ENCODE measurements around the gene INTS3.

Gene INTS3

DNA sequence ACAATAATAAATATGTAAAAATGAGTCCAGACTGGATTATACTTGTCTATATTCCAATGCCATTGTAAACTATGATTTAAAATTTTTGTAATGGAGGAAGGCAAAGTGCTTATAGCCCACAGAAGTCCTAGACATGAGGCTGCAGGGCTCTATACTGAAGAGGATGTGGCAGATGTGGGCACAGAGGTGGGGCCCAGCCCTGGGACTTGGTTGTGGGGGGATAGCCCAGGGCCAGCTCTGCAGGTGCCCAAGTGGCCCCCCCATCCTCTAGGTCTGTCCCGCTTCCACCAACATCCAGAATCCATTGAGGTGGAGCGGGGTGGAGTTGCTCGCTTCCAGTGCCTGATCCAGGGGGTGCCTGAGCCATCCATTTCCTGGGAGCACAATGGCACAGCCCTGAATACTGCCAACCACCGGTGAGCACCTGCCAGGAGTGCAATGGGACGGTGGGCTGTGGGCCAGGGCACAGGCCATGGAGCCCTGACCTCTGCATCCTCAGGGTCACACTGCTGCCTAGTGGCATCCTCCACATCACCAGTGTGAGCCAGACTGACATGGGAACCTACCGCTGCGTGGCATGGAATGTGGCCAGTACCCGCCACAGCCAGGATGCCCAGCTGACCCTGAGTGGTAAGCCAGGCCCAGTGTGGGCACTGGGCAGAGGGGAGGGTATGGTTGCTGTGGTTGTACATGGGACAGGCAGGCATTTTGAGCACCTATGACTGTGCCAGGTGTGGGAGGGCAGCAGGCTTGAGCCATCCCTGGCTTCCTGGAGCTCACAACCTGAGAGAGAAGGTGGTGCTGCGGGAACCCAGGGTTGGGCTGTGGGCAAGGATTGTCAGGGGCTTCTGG lies 68.3 kb downstream of the INTS3 start:
- DNase-seq (ENCODE audit: low read depth in 2 of 2), result no peak

DNA sequence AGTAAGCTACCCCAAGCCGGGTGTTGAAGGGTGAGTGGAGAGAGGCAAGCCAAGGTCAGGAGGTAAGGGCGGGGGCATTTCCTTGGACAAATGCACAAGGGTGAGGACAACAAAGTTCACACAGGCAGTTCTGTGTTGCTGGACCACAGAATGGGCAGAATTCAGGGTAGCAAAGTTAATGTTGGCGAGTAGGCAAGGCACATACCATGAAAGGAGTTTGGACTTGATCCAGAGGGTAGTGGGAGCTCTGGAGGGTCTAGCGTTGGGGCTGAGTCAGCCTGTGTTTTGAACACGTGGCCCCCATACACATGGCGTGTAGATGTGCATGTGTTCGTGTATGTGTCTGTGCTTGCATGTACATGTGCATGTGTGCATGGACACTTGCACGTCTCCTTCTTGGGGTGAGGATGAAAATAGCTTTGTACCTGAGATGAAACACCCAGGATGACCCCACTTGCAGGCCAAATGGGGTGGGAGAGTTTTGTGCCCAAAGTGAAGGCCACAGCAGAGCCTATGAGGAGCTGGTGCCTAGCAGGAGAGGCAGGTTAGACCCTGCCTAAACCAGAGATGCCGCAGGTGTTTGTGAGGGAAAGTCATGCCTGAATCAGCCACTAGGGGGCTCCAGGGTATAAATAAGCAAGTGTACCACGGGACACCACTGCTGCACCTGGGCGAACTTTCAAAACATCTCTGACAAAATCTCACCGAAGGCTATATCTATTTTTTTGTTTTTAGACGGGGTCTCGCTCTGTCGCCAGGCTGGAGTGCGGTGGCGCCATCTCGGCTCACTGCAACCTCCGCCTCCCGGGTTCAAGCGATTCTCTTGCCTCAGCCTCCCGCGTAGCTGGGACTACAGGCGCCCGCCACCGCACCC lies 69.2 kb downstream of the INTS3 start:
- DNase-seq (ENCODE audit: low read depth in 2 of 2), result peak; percentile 40 to 67

DNA sequence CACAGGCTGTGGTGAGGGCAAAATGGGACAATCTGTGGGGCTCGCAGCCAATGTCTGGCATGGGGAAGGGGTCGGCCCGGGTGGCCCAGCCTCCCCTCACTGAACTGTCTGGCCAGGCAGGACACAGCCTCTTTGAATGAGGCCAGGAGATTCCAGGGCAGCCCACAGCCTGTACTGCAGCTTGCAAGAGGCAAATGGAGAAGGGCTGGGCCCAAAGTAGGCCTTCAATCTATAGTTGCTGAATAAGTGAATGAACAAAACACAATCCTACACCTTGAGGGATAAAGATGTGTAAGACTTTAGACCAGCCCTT lies 70.6 kb downstream of the INTS3 start:
- DNase-seq (ENCODE audit: low read depth in 2 of 2), result no peak

DNA sequence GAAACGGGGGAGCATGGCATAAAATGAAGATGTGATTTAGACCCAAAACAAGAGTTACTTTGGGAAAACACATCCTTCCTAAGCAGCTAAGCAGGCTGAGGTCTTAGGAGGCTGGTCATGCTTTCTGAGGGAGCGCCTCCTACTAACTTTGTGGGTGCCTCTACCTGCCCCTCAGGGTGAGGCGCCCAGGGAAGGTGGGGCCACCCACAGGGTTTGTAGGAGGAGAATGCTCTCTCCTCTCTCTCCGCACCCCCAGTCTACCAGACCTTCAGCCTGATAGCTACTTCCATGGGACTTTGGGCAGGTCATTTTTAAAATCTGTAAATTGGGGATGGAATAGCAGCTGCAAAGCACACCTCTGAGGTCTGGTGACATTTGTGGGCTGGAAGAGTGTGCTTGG lies 71.2 kb downstream of the INTS3 start:
- DNase-seq (ENCODE audit: low read depth in 2 of 2), result no peak

DNA sequence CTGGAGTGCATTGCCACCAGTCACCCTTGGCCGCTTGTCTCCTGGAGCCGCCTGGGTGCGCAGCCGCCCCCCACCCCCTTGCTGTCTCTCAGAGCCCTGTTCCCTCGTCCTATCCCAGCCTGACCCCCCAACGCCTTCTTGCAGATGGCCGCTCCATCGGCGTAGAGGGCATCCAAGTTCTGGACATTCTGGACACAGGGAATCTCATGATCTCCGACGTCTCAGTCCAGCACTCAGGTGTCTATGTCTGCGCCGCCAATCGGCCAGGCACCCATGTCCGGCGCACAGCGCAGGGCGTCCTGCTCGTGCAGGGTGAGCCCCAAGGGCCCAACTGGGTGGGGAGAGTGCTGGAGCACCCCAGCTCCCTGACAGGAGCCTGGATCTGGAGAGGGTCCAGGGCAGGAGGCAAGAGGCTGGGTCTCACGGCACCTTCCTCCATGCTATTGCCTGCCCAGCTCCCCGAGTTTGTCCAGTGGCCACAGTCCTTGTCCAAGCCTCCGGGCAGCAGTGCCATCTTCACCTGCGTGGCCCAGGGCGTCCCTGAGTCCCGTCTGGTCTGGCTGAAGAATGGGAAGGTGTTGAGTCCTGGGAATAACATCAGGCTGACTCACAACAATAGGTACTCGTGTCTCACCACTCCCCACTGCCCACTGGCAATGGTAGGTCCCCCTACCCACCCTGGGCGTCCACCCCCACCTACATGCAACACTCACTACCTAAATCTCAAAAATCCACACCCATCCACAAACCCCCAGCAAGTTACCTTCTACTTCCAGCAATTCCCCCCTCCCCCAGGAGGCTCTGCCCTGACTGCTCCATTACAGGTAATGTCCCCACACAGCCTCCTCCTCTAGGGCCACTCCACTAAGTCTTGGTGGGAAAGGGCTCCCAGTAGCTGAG lies 72.0 kb downstream of the INTS3 start:
- no peak for DNase-seq (ENCODE audit: low read depth in 2 of 2)

DNA sequence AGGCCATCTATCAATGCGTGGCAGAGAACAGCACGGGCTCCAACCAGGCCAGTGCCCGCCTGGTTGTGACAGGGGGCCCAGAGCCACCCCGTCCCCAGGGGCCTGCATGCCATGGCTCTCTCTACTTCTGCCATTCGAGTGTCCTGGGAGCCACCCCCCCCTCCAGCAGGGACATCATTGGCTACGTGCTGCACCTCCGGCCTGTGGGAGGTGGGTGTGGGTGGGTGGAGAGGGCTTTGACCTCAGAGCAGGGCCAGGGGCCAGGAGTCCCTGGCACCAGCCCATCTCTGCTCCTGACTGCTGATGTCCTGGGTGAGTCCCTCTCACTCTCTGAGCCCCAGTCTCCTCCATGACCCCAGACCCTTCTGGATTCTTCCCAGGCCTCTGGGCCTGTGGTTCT lies 72.7 kb downstream of the INTS3 start:
- no peak for DNase-seq (ENCODE audit: low read depth in 2 of 2)

DNA sequence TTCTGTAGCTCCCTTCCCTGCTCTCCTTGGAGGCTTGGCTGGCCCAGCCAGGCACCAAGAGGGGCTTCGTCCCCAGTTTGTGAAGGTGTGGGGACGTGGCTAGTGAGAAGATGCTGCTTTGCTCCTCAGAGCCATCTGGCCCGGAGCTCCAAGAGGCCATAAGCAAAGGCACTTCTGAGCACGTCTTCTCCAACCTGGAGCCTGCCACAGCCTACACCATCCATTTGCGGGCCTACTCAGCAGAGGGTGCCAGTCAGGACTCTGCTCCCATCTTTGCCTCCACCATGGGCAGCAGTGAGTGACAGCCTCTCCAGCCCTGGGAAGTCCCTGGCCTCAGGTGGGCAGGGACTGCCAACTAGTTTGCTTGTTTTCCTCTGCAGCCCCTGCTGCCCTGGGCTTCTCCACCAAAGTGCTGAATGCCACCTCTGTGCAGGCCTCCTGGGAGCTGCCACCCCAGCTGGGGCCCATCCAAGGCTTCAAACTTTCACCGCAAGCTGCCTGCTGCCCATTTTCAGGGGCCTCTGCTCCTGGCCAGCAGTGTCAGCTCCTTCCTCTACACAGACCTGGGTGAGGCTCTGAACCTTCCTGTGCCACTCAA lies 73.3 kb downstream of the INTS3 start:
- no peak for DNase-seq (ENCODE audit: low read depth in 2 of 2)

DNA sequence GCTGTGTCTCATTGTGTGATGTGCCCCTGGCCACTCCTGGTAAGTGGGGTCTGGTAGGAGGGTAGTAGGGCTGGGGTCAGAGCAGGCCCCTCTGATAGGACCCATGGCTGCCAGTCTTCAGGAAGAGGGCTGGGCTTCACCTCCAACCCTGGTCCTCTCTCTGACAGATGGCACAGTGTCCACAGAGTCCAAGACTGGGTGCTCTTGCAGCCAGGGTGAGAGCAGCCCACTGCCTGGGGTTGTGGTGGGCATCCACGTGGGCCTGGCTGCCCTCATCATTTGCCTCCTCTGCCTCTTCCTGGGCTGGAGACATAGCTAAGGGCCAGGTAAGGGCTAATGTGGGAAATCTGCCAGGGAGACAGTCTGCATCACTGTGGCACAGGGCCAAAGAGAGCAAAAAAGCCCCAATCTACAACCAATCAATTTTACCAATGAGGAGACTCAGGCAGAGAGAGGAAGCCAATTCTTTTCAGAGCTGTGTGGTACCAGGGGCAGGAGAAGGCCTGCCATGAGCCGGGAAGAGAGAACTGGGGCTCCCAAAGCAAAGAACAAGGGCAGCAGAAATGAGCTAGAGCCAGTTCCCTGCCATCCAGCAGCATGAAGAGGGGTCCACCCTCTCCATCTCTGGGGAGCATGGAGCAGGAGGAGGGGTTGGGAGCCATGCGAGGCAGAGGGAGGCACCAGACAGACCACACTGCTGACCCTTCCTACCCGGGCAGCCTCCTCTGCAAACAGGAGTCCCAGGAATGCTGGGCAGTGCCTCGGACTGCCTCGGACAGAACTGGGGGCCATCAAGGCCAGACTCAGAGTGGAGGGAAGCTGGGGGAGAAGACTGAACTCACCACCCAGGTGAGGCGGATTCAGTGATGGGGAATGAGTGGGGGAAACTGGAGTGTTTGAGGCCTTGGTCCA lies 74.2 kb downstream of the INTS3 start:
- no peak for DNase-seq (ENCODE audit: low read depth in 2 of 2)

DNA sequence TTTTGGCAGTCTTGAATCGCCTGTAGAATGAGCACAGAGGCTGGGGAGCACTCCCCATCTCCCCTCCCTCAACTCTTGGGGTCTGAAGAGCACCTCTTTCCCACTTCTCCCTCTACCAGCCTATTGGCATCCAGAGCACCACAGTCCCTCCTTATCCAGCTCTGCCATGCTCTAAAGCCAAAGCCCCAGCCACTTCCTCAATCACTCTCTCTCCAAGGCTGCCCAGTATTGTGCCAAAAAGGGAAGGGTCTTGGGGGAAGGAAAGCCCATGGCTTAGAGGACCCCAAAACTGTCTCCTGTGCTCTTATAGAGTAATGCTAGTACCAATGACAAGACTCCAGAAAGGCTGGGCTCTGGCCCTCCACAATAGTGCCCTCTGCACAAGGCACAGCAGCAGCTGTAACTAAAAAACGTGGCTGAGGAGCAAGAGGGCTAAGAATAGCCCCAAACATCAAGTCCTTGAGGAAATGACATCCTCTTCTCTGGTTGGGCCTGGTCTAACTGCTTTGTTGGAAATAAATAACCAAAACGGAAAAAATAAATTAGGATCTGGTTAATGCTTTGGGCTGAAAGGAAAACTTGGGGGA lies 75.7 kb downstream of the INTS3 start:
- DNase-seq (ENCODE audit: low read depth in 2 of 2), result no peak

DNA sequence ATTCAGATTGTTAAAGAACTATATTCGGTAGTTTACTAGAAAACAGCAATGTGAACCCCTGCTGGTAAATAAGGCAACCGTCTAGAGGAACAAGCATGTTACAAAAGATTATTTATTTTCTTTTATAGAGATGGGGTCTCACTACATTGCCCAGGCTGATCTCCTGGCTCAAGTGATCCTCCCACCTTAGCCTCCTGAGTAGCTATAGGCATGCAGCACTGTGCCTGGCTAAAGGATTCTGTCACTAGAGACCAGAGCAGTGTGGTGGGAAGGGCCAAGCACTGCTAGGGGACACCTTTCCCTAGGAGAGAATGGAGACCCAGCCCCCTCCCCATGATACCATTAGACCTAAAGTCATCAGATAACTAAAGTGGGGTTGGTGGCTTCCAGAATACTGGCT lies 76.3 kb downstream of the INTS3 start:
- no peak for DNase-seq (ENCODE audit: low read depth in 2 of 2)

DNA sequence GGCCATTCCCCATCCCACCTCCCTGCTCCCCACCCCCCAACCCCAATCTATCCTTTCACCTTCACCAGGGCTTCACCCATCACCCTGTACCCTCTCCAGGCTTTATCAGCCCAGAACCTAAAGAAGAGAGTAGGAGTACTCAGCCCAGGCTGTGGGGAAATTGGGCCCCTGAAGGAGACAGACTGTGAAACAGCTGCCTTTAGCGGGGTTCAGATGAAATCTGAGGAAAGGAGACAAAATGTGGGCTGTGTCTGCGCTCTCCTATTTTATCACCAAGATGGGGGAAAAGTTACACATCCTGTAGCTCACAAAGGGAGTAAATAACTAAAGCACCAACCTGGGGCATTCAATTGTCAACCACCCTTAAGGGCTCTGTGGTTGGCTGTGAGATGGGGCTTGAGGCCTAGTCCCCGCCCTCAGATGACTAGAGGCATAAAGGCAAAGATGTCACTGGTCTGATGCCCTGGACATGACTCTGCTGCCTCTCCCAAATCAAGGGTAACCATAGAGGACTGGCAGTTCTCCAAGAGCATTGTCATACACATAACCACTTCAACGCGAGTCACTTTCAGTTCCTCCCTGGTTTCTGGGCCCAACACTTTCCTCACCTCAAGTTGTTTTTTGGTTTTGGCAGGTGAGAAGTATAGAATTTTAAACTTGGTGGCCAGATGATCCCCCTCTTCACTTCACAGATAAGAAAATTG lies 77.3 kb downstream of the INTS3 start:
- DNase-seq (ENCODE audit: low read depth in 2 of 2), result peak; percentile 23 to 44

DNA sequence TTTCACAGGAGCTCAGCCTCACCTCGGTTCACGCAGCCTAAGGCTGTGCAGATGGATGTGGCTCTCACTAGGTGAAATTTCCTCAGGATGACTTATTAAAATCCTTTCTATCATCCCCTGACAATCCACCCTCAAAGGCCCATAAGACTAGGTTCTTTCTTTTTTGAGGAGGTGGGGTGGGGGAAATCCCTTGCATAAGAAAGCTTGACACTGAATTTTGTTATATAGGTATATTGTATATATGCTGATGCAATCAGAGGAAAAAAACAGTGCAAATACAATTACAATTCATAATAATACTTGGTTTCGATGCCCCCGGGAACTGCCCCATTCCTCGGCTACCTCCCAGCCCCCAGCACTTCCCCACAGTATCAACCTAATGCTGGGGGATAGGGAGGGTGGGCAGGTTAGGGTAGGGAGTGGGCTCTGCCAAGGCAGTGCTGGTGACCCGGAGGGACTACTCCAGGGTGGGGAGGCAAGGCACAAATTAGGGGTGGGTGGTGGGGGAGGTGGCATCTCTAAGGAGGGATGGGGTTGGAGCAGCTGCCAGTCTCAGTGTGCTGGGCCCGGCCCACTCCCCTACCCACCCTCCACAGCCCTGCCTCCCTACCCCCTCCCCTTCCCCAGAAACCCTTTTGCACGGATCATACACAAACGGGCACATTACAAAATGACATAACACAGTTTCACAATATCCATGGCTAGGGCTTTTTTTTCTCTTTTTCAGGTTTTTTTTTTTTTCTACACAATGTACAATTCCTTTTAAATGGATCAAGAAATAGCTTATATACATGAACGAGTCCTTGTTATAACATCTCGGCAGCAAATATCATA lies 78.3 kb downstream of the INTS3 start:
- DNase-seq (ENCODE audit: low read depth in 2 of 2), result no peak

DNA sequence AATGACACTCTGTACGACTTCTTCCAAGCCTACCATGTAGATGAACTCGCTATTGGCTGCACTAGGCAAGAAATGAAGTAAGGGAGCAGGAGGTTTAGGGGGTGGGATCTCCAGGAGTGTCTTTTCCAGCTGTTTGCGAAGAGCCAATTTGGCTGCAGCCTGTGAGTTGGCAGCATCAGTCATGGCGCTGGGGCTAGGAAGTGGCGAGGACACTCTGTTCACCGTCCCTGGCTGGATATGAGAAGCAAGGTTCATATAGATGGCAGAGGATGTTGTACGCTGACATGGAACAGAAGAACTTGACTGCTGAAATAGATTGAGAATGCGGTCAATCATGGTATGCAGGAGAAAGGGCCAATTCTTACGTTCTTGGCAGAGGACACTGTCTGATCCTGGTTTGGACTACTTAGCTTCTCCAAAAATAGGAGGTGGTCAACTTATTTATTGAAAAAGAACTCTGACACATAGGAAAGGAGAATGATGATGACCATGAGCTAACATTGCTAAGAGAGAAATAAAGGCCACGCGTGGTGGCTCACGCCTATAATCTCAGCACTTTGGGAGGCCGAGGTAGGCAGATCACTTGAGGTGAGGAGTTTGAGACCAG lies 88.5 kb downstream of the INTS3 start:
- no peak for DNase-seq (ENCODE audit: low read depth in 2 of 2)

DNA sequence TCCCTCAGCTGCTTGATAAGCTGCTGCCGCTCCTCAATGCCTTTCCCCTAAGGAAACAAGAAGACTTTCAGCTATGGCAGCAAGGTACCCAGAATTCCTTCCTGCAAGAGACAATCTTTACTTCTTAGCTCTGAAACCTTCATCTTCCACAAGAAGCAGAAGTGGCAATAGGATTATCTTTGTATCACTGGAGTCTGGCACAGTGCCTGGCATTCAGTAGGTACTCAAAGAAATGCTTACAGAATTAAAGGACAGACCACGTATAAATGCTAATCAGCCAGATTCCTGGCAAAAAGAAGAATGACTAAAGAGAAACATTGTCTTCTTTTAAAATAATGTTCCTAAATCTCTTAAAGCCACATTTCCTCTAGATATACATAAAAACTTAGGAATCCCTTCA lies 91.0 kb downstream of the INTS3 start:
- DNase-seq (ENCODE audit: low read depth in 2 of 2), result no peak
